GM21825 (cell line): ENCODE data around the gene ARID1B.

Experiments used
- ATAC-seq: cut with Tn5 transposase; IDR thresholded peaks from one replicate; pipeline ENCODE4 v1.9.1; 2021; ENCODE audit warnings: mild to moderate bottlenecking, moderate library complexity; ENCODE audit not compliant: unreplicated experiment

Gene ARID1B

GRCh38 chr6:157251586-157252247 lies 474.5 kb downstream of the ARID1B start:
- no peak for ATAC-seq

- no peak for ATAC-seq
Observed at GRCh38 chr6:157253017-157253416, 475.8 kb downstream of the ARID1B start.

- no peak for ATAC-seq
Observed at GRCh38 chr6:157253699-157254098, 476.5 kb downstream of the ARID1B start.

GRCh38 chr6:157254538-157254937 lies 477.4 kb downstream of the ARID1B start:
- no peak for ATAC-seq

GRCh38 chr6:157255079-157255478 lies 477.9 kb downstream of the ARID1B start:
- no peak for ATAC-seq

GRCh38 chr6:157258878-157259277 lies 481.7 kb downstream of the ARID1B start:
- ATAC-seq, result no peak

- no peak for ATAC-seq
Observed at GRCh38 chr6:157259443-157259842, 482.3 kb downstream of the ARID1B start.
